Cerebellar nuclear complex (tissue), 1 donor: ENCODE measurements around the gene CHMP3.
A peak's percentile ranks its signal among the peaks of the same experiment; 100 is the strongest.
"Not testable (repeated sequence)": the region's sequence is repeated elsewhere in the genome, so short reads cannot be mapped to it uniquely, and the experiment has no call there.

Experiments used
- DNase-seq, 2 experiments: peaks; one replicate each; lab custom pipeline; 2025; lab: John Stamatoyannopoulos, UW

CHMP3 gene

GRCh38 chr2:86562922-86563649 lies at the start of gene CHMP3:
Gene CHMP3, minus strand, starts transcription at chr2:86563443. Its CDS starts 95 bp downstream, at chr2:86563348.
- DNase-seq: peak; percentile 34 to 79

DNA sequence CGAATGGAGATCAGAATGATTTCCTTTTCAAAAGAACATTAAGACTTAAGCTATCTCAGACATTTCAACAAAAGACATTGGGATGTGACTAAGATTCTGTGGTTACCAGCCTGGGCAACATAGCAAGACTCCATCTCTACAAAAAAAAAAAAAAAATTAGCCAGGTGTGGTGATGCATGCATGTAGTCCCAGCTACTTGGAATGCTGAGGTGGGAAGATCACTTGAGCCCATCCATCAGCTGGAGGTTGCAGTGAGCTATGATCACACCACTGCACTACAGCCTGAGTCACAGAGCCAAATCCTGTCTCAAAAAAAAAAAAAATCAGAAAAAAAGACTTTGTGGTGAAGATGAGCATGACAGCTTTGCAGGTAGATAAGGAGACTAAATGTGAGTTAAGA lies 47.6 kb upstream of the CHMP3 start:
- DNase-seq: no peak

- DNase-seq: no peak
Observed at GRCh38 chr2:86608832-86609410, 45.7 kb upstream of the CHMP3 start.

GRCh38 chr2:86603905-86604304 lies 40.7 kb upstream of the CHMP3 start:
- DNase-seq: no peak

DNA sequence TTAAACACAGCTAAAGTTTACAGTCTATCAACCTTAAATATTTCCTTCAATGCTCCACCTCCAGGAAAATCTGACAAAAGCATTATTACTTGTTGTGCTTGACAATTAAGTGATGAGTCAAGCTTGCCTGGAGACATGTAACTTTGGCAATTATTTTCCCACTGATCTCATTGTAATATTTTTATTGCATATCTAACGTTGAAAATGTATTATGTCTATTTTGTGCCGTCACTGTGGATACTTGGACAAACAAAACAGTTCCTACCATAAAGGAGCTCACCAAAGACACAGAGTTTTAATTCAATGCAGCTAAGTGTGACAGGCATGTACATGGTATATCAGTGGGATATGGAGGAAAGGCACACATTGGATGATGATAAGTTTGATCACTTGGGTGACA lies 35.7 kb upstream of the CHMP3 start:
- no peak for DNase-seq

DNA sequence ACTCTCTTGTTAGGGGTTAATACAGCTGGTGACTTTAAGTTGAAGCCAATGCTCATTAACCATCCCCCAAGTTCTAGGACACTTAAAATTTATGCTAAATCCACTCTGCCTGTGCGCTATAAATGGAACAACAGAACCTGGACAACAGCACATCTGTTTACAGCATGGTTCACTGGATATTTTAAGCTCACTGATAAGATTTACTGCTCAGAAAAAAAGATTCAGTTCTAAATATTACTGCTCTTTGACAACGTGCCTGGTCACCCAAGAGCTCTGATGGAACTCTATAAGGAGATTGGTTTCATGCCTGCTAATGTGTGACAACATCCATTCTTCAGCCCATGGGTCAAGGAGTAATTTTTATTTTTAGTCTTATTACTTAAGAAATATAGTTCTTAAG lies 32.9 kb upstream of the CHMP3 start:
- DNase-seq: no peak

- DNase-seq: peak; percentile 22 to 61
Observed at GRCh38 chr2:86593266-86593665, 30.0 kb upstream of the CHMP3 start.

- peak; percentile 46 to 85 for DNase-seq
Observed at GRCh38 chr2:86592547-86593230, 29.4 kb upstream of the CHMP3 start.

- not testable (repeated sequence) for DNase-seq
Observed at GRCh38 chr2:86589701-86590100, 26.5 kb upstream of the CHMP3 start.

- no peak for DNase-seq
Observed at GRCh38 chr2:86584151-86584913, 21.1 kb upstream of the CHMP3 start.

DNA sequence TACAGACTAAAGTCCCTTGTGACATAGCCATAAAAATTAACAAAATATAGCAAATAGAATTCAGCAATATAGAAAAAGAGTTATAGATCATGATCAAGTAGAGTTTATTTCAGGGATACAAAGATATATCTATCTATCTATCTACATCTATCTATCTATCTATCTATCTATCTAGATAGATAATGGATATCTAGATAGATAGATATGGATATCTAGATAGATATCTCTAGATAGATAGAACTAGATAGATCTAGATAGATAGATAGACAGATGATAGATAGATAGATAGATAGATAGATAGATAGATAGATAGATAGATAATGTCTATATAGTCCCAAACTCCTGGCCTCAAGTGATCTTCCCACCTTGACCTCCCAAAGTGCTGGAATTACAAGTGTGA lies 17.3 kb upstream of the CHMP3 start:
- no peak for DNase-seq

- no peak for DNase-seq
Observed at GRCh38 chr2:86577817-86578456, 14.7 kb upstream of the CHMP3 start.

GRCh38 chr2:86570059-86570458 lies 6.8 kb upstream of the CHMP3 start:
- DNase-seq: no peak

- DNase-seq: peak; percentile 71 to 91
Observed at GRCh38 chr2:86566821-86567190, 3.6 kb upstream of the CHMP3 start.

GRCh38 chr2:86566158-86566820 lies 3.0 kb upstream of the CHMP3 start:
- DNase-seq: peak; percentile 61 to 91

- DNase-seq: no peak
Observed at GRCh38 chr2:86563650-86564061, 413 bp upstream of the CHMP3 start.

DNA sequence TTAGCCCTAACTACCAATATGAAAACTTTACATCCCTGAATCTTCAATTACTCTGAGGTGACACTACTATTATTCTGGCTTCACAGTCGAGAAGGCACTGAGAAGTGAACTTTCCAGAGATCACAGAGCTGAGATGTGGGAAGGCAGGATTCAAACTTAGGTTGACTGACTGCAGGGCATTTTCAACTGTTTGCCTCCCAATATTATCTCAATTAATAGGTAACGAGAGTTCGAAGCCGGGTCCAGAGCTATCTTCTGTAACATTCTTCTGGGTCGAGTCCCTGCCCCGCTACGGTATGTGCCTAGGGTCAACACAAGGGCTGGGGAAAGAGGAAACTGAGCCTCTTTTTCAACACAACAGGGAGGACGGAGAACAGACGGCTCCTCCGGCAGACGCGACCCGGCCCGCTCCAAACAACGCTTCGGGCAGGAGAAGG lies 740 bp downstream of the CHMP3 start:
- no peak for DNase-seq

GRCh38 chr2:86557836-86558235 lies 5.4 kb downstream of the CHMP3 start:
- no peak for DNase-seq

DNA sequence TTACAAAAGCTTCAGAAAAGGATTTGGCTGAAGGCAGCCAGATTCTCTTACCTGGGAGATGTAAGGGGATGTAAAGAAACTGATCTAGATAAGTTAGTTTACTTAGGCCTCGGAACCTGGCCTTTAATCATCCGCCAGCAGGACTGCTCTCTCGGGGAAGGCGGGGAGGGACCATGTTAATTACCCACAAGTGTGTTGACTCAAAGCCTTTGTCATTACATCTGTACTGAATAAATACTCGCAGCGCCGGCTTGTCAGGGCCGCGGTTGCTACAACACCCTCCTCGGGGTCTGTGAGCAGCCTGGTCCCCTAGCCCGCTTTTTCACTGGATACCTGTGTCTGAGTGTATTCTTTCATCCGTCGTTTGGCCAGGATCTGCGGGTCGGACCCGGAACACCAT lies 6.7 kb downstream of the CHMP3 start:
- no peak for DNase-seq

DNA sequence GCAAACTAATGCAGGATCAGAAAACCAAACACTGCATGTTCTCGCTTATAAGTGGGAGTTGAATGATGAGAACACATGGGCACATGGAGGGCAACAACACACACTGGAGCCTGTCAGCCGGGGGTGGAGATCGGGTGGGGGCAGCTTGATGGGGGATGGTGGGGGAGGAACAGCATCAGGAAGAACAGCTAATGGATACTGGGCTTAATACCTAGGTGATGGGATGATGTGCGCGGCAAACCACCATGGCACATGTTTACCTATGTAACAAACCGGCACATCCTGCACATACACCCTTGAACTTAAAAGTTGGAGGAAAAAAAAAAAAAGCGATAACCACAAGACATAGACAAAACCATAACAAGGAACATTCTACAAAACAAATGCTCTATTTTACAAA lies 10.4 kb downstream of the CHMP3 start:
- DNase-seq: no peak

DNA sequence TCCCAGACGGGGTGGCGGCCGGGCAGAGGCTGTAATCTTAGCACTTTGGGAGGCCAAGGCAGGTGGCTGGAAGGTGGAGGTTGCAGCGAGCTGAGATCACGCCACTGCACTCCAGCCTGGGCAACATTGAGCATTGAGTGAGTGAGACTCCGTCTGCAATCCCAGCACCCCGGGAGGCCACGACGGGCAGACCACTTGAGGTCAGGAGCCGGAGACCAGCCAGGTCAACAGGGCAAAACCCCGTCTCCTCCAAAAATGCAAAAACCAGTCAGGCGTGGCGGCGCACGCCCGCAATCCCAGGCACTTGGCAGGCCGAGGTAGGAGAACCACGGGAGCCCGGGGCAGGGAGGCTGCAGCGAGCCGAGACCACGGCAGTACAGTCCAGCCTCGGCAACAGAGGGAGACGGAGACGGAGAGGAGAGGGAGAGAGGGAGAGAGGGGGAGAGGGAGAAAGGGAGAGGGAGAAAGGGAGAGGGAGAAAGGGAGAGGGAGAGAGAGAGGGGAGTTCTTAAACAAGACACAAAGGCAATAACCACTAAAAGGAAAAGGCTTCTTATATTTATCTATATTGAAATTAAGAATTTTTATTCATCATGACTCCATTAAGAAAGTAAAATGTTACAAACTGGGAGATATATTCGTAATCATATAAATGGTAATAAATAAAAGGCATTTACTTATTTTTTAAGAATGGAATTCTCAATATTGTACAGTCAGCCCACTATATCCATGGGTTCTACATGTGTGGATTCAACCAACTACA lies 13.1 kb downstream of the CHMP3 start:
- not testable (repeated sequence) for DNase-seq
